Thymus (tissue), 11 donors: ENCODE results near the gene APPBP2. TPM values are rescaled to one million over a fixed set of nuclear protein-coding genes. Genes with fewer than 3 reads are reported as not detected.
"Not testable (repeated sequence)": the region's sequence is repeated elsewhere in the genome, so short reads cannot be mapped to it uniquely, and the experiment has no call there.

ENCODE experiments used
- DNase-seq, 9 donors: peaks; one replicate each; pipeline ENCODE4 v3.0.0-alpha.2; 2013; ENCODE audit warnings: low spot score in 9 of 9, low read depth in 6 of 9, missing footprints in 1 of 9
- H3K27ac ChIP-seq, 2 donors: one replicate each; pipeline ENCODE4 v1.5.1; 2013; ENCODE audit warnings: control low read depth in 1 of 2, low read depth in 1 of 2, low read length in 1 of 2, mild to moderate bottlenecking in 1 of 2, moderate library complexity in 1 of 2
- H3K27me3 ChIP-seq, 2 donors: one replicate each; pipeline ENCODE4 v1.5.1; 2013; ENCODE audit warnings: low read length in 1 of 2; ENCODE audit not compliant: control insufficient read depth in 2 of 2, insufficient read depth in 1 of 2
- H3K36me3 ChIP-seq, 2 donors: one replicate each; pipeline ENCODE4 v1.5.1; 2013; ENCODE audit warnings: low read length in 1 of 2, mild to moderate bottlenecking in 1 of 2, moderate library complexity in 1 of 2; ENCODE audit not compliant: control insufficient read depth in 2 of 2, insufficient read depth in 2 of 2
- H3K4me1 ChIP-seq, 2 donors: one replicate each; pipeline ENCODE4 v1.5.1; 2013; ENCODE audit warnings: low read length in 2 of 2; ENCODE audit not compliant: control insufficient read depth in 2 of 2, insufficient read depth in 2 of 2
- H3K4me3 ChIP-seq, 2 donors: one replicate each; pipeline ENCODE4 v1.5.1; 2013; ENCODE audit warnings: low read length in 2 of 2, control low read depth in 1 of 2, mild to moderate bottlenecking in 1 of 2
- H3K9me3 ChIP-seq, 2 donors: one replicate each; pipeline ENCODE4 v1.5.1; 2013; ENCODE audit warnings: low read length in 1 of 2, mild to moderate bottlenecking in 1 of 2; ENCODE audit not compliant: control insufficient read depth in 2 of 2, insufficient read depth in 1 of 2
- WGBS: extraction: QIAGEN DNeasy Blood & Tissue Kit; methylation state at CpG from one replicate; pipeline ENCODE4 v1.1.7; 2013; 5-methylcytosine and 5-hydroxymethylcytosine counted together
- polyA plus RNA-seq: library from polyadenylated mRNA; stranded (reverse); fragments of 200-250 nt; gene quantifications from one replicate; pipeline ENCODE4 v1.2.3, GENCODE V29; 2013
- total RNA-seq: library from RNA; stranded (reverse); fragments of 120-200 nt; gene quantifications from one replicate; pipeline ENCODE4 v1.2.4, GENCODE V29; 2013
- donor health status: healthy.

APPBP2 gene
- total and polyA plus RNA-seq, 2 donors: 11.4 to 17.8 TPM

- Histone ChIP-seq H3K27ac (no peak overlapping the region), H3K4me3 (no peak overlapping the region), H3K27me3 (peaks cover 0 to 9% of the 10 kb centered on the region in 2 donors), H3K9me3 (no peaks in the 10 kb centered on the region), H3K36me3 (no peaks in the 10 kb centered on the region), H3K4me1 (peaks cover 0 to 11% of the 10 kb centered on the region in 2 donors)
- DNase-seq: no peak
- WGBS: 97% methylated on average over 6 of the region's 6 CpGs
Observed at GRCh38 chr17:60425626-60426025, 100.4 kb downstream of the APPBP2 start.

- 93% methylated on average over 3 of the region's 3 CpGs for WGBS
- H3K4me3 ChIP-seq: no peak overlapping the region
- peaks cover 0 to 9% of the 10 kb centered on the region in 2 donors for H3K27me3 ChIP-seq
- H3K4me1 ChIP-seq: peaks cover 0 to 11% of the 10 kb centered on the region in 2 donors
- DNase-seq: no peak
- no peaks in the 10 kb centered on the region for H3K9me3 ChIP-seq
- no peaks in the 10 kb centered on the region for H3K36me3 ChIP-seq
- no peak overlapping the region for H3K27ac ChIP-seq
Observed at GRCh38 chr17:60423865-60424264, 102.2 kb downstream of the APPBP2 start.

GRCh38 chr17:60422162-60422665 lies 103.8 kb downstream of the APPBP2 start, which contains the start of gene CHCT1:
TSS of gene CHCT1 (plus strand) at chr17:60422489. CDS start at chr17:60422593, 104 bp downstream.
- Histone ChIP-seq H3K36me3 (no peaks in the 10 kb centered on the region), H3K9me3 (no peaks in the 10 kb centered on the region), H3K27me3 (peaks cover 0 to 9% of the 10 kb centered on the region in 2 donors), H3K27ac (no peak within 1 kb of the TSS), H3K4me1 (peaks cover 0 to 11% of the 10 kb centered on the region in 2 donors), H3K4me3 (peak within 1 kb of the TSS; percentile 50 to 57)
- DNase-seq: no peak
- WGBS: 79% methylated on average over 18 of the region's 18 CpGs

- Histone ChIP-seq H3K27ac (no peak overlapping the region), H3K4me3 (peak overlapping the region; percentile 50 to 57), H3K27me3 (peaks cover 0 to 9% of the 10 kb centered on the region in 2 donors), H3K36me3 (no peaks in the 10 kb centered on the region), H3K9me3 (no peaks in the 10 kb centered on the region), H3K4me1 (peaks cover 0 to 11% of the 10 kb centered on the region in 2 donors)
- WGBS: 3% methylated on average over 66 of the region's 66 CpGs
- DNase-seq: peak; percentile 9 to 79 (median 49)
Observed at GRCh38 chr17:60421273-60422161, 104.5 kb downstream of the APPBP2 start.

- not testable (repeated sequence) for H3K36me3 ChIP-seq, H3K9me3 ChIP-seq, H3K4me3 ChIP-seq, H3K27me3 ChIP-seq, DNase-seq, H3K27ac ChIP-seq
- 97% methylated on average over 7 of the region's 7 CpGs for WGBS
- peaks cover 0 to 11% of the 10 kb centered on the region in 2 donors for H3K4me1 ChIP-seq
Observed at GRCh38 chr17:60419875-60420274, 106.2 kb downstream of the APPBP2 start.

- peaks cover 0 to 11% of the 10 kb centered on the region in 2 donors for H3K4me1 ChIP-seq
- not testable (repeated sequence) for DNase-seq, H3K9me3 ChIP-seq, H3K4me3 ChIP-seq, H3K27me3 ChIP-seq, H3K27ac ChIP-seq, H3K36me3 ChIP-seq
- WGBS: 94% methylated on average over 4 of the region's 4 CpGs
Observed at GRCh38 chr17:60419003-60419402, 107.0 kb downstream of the APPBP2 start.

- Histone ChIP-seq H3K4me1 (peaks cover 0 to 3% of the 10 kb centered on the region in 2 donors), H3K36me3 (no peaks in the 10 kb centered on the region), H3K27me3 (no peaks in the 10 kb centered on the region), H3K4me3 (no peak overlapping the region), H3K9me3 (no peaks in the 10 kb centered on the region), H3K27ac (no peak overlapping the region)
- 96% methylated on average over 2 of the region's 2 CpGs for WGBS
- no peak for DNase-seq
Observed at GRCh38 chr17:60416368-60416925, 109.6 kb downstream of the APPBP2 start.

- Histone ChIP-seq H3K27me3 (no peaks in the 10 kb centered on the region), H3K36me3 (no peaks in the 10 kb centered on the region), H3K9me3 (no peaks in the 10 kb centered on the region), H3K4me3 (no peak overlapping the region), H3K27ac (no peak overlapping the region), H3K4me1 (no peaks in the 10 kb centered on the region)
- 100% methylated on average over 1 of the region's 1 CpG for WGBS
- DNase-seq: no peak
Observed at GRCh38 chr17:60415146-60415545, 110.9 kb downstream of the APPBP2 start.

GRCh38 chr17:60412701-60413100 lies 113.3 kb downstream of the APPBP2 start:
- H3K4me1 ChIP-seq: no peaks in the 10 kb centered on the region
- H3K27ac ChIP-seq: no peak overlapping the region
- no peak for DNase-seq
- no peaks in the 10 kb centered on the region for H3K9me3 ChIP-seq
- H3K4me3 ChIP-seq: no peak overlapping the region
- H3K27me3 ChIP-seq: no peaks in the 10 kb centered on the region
- WGBS: 94% methylated on average over 3 of the region's 3 CpGs
- no peaks in the 10 kb centered on the region for H3K36me3 ChIP-seq
